ENCODE results near the gene FBXW10.
"Not testable (repeated sequence)": the region's sequence is repeated elsewhere in the genome, so short reads cannot be mapped to it uniquely, and the experiment has no call there.

Gene FBXW10

DNA sequence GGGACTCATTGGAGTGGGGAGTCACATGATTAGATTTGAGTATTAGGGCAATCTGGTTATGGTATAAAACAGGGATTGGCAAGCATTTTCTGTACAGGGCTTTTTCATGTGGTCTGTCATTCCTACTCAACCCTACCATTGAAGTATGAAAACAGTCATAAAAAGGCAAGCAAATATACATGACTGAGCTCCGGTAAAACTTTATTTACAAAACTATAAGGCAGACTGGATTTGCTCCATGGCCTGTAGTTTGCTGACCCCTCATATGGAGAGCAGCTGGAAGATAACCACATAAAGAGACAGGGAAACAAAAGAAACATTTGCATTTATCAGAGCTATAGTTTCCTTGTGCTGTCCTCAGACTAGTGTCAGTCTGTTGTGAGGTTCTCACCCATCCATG, 83.8 kb downstream of the FBXW10 start:
- DNase-seq (ENCODE audit: low read depth in 2 of 2) = not testable (repeated sequence)

All from stimulated activated CD4-positive, alpha-beta T cell treated with anti-CD3 and anti-CD28 coated beads, Interleukin-12 subunit alpha, Interleukin-12 subunit beta, amount 100 ng/mL, for 24 hours (primary cell).